Smooth muscle cell of the brain vasculature (primary cell): Measurements from ENCODE around the gene SOX6.
"Not testable (repeated sequence)": the region's sequence is repeated elsewhere in the genome, so short reads cannot be mapped to it uniquely, and the experiment has no call there.

ENCODE experiments used
- DNase-seq: peaks from one replicate; pipeline ENCODE4 v3.0.0-alpha.2; 2012; ENCODE audit warnings: low read depth, low spot score

Gene SOX6

GRCh38 chr11:16099343-16099900, 256.9 kb downstream of the SOX6 start:
- no peak for DNase-seq

- DNase-seq = no peak
Observed at GRCh38 chr11:16098526-16099205, 257.7 kb downstream of the SOX6 start.

GRCh38 chr11:16097543-16097942, 258.8 kb downstream of the SOX6 start:
- DNase-seq = no peak

- DNase-seq = no peak
Observed at GRCh38 chr11:16096336-16096735, 260.0 kb downstream of the SOX6 start.

GRCh38 chr11:16095756-16096155, 260.6 kb downstream of the SOX6 start:
- no peak for DNase-seq

DNA sequence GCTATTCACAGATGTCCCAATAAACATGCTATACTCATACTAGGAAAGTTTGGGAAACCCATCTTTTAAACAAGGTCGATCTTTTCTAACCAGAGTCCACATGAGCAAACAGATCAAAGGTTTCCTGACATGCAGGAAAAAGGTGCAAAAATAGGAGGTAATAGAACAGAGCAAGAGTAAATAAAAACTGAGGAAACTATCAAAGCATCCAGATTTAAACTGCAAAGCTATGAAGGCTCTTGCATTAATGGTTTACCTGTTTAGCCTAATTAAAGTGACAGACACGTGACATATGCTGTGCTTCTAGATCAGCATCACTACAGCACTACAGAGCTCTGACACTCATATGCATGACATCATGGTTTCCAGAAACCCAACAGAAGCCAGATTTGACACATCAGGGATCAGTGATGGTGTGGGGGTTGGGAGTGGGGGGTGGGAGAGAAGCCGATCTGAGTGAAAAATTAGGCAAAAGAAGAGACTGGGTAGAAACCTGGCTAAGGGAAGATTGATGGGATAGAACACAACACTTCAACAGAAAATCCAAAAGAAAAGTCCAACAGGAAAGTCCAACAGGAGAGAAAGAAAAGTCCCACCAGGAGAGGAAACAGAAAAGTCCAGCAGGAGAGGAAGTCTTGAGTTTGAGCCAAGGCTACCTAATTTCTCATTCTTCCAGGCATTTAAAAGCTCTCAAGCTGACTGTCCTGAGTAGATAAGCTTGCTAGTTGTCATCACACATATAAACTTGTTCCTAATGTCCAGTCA, 262.3 kb downstream of the SOX6 start:
- DNase-seq = no peak

- no peak for DNase-seq
Observed at GRCh38 chr11:16091862-16092261, 264.5 kb downstream of the SOX6 start.

GRCh38 chr11:16089481-16089880, 266.9 kb downstream of the SOX6 start:
- DNase-seq = no peak

DNA sequence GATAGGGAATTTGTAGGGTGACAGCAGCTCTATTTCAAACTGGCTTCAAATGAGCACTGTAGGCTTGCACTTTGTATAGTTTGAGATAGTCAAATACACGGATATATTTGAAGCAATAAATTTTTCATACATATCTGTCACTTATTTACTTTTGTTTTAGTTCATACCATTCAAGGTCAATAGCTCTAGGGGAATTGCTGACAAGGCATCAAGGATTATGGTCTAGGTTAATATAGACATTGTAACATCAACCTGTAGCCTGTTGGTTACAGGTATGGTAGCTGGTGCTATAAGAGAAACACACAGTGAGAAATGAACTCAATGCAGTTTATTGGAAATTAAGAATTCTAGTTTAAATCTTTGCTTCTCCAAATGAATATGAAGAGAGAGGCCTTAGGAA, 267.6 kb downstream of the SOX6 start:
- no peak for DNase-seq

DNA sequence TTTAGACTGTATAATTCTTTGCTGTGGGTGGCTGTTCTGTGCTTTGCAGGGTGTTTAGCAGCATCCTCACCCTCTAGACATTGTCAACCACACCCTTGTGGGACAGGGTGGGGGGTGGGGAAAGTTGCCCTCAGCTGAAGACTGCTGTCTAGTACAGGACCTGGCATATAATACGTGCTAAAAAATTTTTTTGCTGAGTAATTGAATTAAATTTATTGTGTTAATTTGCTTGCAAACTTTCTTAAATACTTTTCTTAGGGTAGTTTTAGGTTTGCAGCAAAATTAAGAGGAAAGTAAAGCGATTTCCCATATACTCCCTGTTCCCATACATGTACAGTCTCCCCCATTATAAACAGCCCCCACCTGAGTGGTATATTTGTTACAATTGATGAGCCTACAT, 268.5 kb downstream of the SOX6 start:
- no peak for DNase-seq

GRCh38 chr11:16086229-16086819, 270.0 kb downstream of the SOX6 start:
- DNase-seq = no peak

- no peak for DNase-seq
Observed at GRCh38 chr11:16082095-16083055, 274.0 kb downstream of the SOX6 start.

- no peak for DNase-seq
Observed at GRCh38 chr11:16081382-16082094, 274.8 kb downstream of the SOX6 start.

GRCh38 chr11:16080688-16081381, 275.5 kb downstream of the SOX6 start:
- DNase-seq = no peak

- DNase-seq = no peak
Observed at GRCh38 chr11:16078936-16079335, 277.4 kb downstream of the SOX6 start.

- no peak for DNase-seq
Observed at GRCh38 chr11:16070573-16070972, 285.8 kb downstream of the SOX6 start.

GRCh38 chr11:16067268-16067667, 289.1 kb downstream of the SOX6 start:
- DNase-seq = not testable (repeated sequence)

- DNase-seq = no peak
Observed at GRCh38 chr11:16059332-16059731, 297.0 kb downstream of the SOX6 start.

- no peak for DNase-seq
Observed at GRCh38 chr11:16058671-16059070, 297.7 kb downstream of the SOX6 start.

DNA sequence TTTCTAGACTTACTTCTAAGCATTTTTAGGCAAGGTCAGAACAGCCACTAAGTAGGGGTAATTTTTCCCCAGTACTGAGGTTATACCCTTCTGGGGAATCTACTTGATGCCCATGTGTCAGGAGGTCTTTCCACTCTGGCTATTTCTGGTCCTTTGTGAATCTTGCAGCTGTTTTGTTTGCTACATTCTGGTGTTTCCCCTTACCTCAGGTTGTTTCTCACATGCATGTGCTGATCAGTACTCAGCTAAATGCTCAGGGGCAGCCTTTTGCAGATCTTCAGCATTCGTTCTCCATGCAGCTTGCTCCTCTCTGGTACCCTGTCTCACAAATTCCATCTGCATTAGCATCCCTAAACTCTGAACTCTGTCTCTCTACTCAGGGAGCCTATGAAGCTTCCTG, 303.6 kb downstream of the SOX6 start:
- DNase-seq = no peak
